HG02884 (cell line): ENCODE data around the gene MCM6.

Source experiments
- ATAC-seq: cut with Tn5 transposase; IDR thresholded peaks from one replicate; pipeline ENCODE4 v1.9.1; 2021; ENCODE audit warnings: mild to moderate bottlenecking, moderate library complexity; ENCODE audit not compliant: unreplicated experiment

Gene MCM6

DNA sequence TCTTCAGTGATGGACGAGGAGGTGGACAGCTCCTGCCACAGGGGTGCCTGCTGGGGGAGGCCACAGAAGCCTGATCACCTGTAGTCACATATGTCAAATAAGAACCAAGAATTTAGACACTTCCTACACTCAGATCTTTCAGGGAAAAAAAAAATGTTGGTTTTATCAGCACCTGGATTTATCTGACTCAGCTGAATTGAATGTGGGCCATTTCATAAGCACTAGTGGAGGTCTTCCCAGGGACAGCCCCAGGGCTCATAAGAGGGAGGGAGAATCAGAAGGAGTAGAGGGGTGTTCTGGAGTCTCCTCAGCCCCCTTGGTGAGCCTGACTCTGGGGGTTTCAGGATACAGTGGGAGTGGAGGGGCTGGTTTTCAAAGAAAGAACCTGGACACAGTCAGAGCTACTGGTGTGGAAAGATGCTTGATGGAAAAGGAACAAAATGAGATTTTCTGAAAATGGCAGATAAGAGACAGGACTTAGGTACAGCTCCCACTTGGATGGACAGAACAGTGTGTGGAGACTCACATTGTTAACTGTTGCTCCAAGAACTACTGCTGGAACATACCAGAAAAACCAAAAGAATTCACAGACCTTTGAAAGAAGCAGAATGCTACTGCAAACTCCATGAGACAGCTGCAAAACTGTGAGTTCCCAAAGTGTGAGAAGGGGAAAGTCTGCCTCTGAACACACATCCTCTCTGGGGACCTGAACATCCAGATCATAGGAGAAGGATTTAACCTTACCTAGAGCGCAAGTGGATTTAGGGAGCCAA, 84.6 kb downstream of the MCM6 start:
- no peak for ATAC-seq

DNA sequence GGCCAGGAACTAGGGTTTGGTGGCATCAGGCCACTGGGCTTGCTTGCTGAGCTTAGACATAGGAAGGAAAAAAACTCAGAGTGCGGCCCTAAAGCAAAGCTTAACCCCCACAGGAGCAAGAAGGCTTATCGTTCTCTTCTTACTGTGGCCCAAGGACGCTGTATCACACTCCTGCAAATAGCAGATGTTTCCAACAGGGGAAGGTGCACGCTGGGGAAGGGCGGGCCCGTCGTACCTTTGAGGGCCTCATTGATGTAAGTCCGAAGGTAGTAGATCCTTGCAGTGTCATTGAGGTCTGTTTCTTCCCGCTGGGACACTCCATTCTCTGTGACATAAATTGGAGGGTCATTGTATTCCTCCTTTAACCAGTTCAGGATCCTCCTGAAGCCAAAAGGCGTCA, 85.8 kb downstream of the MCM6 start:
- ATAC-seq: no peak
